Measurements from ENCODE around the gene LAMA2.
"Not testable (repeated sequence)": the region's sequence is repeated elsewhere in the genome, so short reads cannot be mapped to it uniquely, and the experiment has no call there.

Gene LAMA2

DNA sequence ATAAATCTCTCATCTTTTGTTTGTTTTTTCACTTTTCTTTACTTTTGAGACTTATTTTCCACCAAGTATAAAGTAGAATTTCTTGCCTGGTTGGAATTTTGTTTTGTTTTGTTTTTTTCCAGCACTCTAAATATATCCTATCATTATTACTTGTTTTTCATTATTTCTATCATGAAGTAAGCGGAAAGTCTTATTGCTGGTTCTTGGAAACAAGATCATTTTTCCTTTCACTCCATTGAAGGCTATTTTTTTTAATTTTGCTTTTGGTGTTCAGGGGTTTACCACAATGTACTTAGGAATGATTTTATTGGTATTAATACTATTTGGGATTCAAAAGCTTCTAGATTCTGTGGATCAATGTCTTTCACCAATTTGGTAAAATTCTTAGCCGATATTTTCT, 190.1 kb downstream of the LAMA2 start:
- DNase-seq (ENCODE audit: low read depth) = no peak

GRCh38 chr6:129073691-129074395, 190.9 kb downstream of the LAMA2 start:
- no peak for DNase-seq (ENCODE audit: low read depth)

DNA sequence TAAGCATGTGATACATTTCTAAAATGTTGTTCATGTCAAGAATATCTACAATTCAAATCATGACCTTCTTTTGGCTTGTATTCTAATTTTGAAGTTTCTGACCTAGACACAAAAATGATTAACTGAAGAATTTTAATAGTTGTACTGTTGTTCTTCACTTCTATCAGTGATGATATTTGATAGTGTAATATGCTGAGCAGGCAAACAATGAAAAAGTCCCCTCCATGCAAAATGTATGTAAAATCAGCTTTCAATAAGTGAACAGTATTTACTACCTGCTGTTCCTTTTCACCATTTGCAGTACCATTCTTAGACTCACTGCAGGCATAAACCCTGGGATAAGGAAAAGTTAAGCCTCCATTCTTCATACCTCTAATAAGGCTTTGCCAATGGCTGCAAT, 201.5 kb downstream of the LAMA2 start:
- no peak for DNase-seq (ENCODE audit: low read depth)

DNA sequence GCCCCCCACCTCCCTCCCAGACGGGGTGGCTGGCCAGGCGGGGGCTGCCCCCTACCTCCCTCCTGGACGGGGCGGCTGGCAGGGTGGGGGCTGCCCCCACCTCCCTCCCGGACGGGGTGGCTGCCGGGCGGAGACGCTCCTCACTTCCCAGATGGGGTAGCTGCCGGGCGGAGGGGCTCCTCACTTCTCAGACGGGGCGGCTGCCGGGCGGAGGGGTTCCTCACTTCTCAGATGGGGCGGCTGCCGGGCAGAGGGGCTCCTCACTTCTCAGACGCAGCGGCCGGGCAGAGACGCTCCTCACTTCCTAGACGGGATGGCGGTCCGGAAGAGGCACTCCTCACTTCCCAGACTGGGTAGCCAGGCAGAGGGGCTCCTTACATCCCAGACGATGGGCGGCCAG, 205.5 kb downstream of the LAMA2 start:
- not testable (repeated sequence) for DNase-seq (ENCODE audit: low read depth)

DNA sequence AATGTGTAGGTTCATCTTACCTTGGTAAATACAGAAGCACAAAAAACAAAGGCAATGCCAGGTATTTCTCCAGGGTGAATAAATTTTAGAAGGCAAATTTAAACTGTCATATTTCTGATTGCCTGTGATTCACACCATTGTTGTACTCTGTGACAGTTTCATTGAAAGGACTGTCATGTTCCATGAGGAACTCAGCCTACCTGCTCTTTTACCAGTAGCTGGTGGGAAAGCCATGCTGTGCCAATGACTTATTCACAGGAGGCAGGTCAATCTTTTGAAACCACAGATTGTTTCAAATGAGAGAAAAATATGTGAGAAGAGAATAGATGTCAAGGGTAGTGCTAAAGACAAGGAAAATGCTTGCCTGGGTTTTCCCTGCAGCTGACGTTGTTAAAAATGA, 206.4 kb downstream of the LAMA2 start:
- DNase-seq (ENCODE audit: low read depth) = no peak

DNA sequence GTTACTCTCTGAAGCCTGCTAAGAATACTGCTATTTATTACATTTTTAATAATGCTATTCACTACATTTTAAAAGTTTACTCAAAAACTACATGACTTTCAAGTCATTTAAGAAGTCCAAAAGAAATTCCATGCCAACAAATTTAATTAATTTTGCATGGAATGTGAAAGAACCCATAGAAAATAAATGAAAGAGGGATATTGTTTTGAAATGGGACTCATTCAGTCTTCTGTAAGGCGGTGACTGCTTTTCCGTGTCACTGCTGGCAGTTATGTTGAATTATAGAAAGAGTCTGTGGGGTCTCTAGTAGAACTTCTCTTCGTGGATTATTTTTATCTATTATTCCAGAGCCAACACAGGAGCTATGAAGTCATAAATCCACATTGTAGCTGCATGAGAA, 211.2 kb downstream of the LAMA2 start:
- no peak for DNase-seq (ENCODE audit: low read depth)

DNA sequence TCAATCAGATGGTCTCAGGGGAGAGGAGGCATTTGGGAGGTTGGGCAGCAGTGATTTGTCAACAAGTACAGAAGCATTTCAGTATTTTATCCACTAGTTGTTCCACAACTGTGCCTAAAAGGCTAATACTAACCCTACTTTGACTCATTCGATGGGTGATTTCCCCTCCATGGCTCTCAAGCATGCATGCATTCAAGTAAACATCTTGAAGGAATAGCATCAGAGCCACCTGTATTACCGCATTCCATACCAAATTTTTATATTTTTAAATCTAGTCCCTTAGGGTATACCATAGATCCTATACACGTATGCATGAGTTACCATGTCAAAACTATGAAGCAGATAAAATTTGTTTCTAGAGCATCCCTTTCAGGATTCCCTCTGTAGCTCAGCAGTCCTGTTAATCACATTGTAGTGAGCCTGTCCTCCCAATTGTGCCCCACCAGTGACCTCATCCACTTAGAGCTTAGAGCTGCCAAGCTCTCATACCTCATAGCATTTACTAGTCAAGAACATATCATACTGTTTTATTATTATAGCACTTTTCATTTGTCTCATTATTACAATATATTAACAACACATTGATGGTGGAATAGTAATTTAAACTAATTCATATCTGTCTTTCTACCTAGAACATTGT, 213.8 kb downstream of the LAMA2 start:
- DNase-seq (ENCODE audit: low read depth) = no peak

DNA sequence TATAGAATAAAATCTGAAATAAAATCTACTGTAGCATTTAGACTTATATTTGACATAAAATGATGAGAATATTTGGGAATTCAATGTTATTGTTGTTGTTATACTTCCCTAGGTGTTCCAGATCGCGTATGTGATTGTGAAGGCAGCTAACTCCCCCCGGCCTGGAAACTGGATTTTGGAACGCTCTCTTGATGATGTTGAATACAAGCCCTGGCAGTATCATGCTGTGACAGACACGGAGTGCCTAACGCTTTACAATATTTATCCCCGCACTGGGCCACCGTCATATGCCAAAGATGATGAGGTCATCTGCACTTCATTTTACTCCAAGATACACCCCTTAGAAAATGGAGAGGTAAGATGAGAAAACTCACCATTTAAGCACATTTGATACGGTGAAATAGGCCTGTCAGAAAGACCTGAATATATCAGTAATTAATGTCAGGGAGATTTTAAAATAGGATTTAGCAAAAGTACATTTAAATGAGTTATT, 215.2 kb downstream of the LAMA2 start:
- no peak for DNase-seq (ENCODE audit: low read depth)

GRCh38 chr6:129099696-129100095, 216.8 kb downstream of the LAMA2 start:
- no peak for DNase-seq (ENCODE audit: low read depth)

DNA sequence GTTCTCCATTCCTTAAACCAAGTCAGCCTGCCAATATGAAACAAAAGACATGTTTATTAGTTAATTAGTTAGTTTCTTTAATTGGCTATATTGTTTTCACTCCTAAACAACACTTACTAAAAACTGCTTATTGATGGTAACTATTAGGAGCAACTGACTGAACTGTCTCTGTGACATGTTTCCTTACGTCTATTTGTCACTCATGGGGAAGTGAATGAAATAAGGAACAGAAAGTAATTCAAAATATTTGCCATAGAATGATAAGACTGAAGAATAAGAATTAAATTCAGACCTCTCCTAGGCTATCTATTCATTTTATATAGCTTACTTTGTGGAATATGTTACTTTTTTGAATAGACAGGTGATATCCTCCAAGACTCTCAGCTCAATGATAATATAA, 217.2 kb downstream of the LAMA2 start:
- DNase-seq (ENCODE audit: low read depth) = no peak

- DNase-seq (ENCODE audit: low read depth) = no peak
Measured at GRCh38 chr6:129102741-129103140, 219.8 kb downstream of the LAMA2 start.

DNA sequence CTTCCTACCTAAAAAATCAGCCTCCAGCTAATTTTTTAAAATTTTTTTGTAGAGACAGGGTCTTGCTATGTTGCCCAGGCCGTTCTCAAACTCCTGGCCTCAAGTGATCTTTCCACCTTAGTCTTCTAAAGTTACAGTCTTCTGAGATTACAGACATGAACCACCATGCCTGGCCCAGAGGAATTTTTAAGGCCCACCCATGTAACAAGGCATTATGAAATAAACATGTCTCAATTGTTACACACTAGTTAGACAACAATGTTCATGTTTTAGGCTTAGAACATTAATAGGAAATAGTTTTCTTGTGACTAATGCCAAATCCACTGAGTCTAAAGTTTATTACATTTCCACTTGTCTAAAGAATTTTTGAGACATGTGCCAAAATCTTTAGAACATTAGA, 221.2 kb downstream of the LAMA2 start:
- no peak for DNase-seq (ENCODE audit: low read depth)

DNA sequence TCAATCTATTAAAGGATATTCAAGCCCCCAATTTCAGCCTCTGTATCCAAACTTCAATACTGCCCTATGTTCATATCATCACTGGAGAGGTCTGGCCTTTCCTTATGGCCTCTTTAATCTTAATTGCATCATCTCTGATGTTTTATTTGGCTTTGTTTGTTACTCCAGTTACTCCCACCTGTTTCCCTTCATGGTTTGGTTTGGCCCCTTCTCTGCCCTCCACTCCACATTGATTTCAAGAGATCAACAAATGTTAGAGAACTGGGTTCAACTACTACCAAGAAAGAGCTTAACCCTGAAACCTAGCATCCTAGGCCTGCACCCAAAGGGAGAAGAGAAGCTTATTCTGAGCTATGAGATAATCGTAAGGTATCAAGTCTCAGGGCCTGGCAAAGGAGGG, 221.6 kb downstream of the LAMA2 start:
- no peak for DNase-seq (ENCODE audit: low read depth)

- no peak for DNase-seq (ENCODE audit: low read depth)
Measured at GRCh38 chr6:129105035-129105434, 222.1 kb downstream of the LAMA2 start.

DNA sequence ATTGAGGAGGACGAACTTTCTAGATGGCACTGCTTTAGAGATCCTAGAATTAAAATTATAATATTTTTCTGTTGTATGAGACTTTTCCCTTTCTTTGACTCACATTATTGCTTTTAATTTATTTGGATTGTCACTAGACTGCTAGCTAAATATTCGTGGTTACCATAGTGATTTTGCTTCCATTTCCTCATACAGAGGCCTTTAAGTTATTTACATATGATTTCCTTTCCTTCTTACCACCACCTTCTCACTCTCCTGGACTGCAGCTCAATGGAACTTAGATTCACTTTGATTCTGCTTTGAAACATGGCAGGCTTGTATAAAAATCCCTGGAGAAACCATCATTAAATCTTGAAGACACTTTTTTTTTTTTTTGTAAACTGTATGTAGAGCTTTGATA, 222.9 kb downstream of the LAMA2 start:
- DNase-seq (ENCODE audit: low read depth) = no peak

DNA sequence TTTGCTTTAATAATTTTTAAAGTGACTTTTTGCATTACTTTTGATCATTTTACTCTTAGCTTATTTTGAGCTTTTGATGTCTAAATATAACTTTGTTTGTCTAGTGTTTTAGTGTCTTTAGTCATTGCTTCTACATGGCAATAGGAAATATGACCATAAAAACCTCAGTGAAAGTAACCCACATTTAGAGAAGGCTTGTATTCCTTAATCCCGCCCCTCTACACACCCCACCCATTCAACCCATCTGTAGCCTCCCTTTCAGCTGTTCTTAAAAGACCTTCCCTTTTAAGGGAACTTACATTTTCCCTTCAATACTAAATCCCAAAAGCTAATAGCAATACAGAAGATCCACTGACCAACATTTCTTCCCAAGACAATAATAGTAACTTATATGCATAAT, 225.4 kb downstream of the LAMA2 start:
- no peak for DNase-seq (ENCODE audit: low read depth)

GRCh38 chr6:129110690-129111343, 227.9 kb downstream of the LAMA2 start:
- no peak for DNase-seq (ENCODE audit: low read depth)

GRCh38 chr6:129111346-129111745, 228.4 kb downstream of the LAMA2 start:
- no peak for DNase-seq (ENCODE audit: low read depth)

GRCh38 chr6:129111853-129112252, 228.9 kb downstream of the LAMA2 start:
- DNase-seq (ENCODE audit: low read depth) = no peak

- DNase-seq (ENCODE audit: low read depth) = no peak
Measured at GRCh38 chr6:129112591-129112990, 229.7 kb downstream of the LAMA2 start.

DNA sequence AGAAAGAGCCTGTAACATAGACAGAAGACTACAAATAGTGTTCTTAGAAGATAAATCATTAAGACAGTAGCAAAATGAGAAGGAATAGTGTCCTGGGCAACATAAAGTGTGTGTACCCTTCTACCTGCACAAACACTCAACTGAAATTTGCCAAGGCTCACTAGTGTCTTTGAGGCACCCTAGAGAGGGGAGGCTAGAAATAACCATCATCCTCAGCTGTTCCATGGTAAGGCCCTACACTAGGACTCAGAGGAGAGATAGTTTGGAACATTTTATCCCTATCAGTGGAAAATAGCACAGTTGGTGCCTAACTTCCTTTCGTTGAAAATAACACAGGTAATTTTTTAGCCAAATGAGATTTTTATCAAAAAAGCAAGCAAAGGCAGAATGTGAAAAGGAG, 230.7 kb downstream of the LAMA2 start:
- DNase-seq (ENCODE audit: low read depth) = no peak

- DNase-seq (ENCODE audit: low read depth) = no peak
Measured at GRCh38 chr6:129114636-129115391, 231.9 kb downstream of the LAMA2 start.

DNA sequence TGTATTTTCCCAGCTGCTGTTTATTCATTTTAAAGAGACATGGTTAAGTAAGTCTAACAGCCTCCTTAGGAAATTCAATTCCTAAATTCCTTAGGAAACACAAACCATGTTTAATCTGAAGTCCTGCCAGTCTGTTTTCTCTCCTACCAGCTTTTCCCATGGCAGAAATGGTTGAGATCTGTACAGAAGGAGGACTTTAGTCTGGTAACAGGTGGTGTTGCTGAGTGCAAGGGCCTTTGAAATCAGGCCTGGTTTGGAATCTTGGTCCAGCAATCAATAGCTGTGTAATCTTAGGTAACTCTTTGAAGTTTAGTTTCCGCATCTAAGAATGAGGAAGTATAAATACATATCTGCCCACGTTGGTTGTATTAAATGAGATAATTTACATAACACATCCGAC, 232.5 kb downstream of the LAMA2 start:
- DNase-seq (ENCODE audit: low read depth) = no peak

Data from activated T-helper 1 cell treated with Interleukin-2 at 50 U/mL for 16 hours (primary cell).